Measurements from ENCODE around the gene FNDC3A. TPM values are rescaled to one million over a fixed set of nuclear protein-coding genes. Genes with fewer than 3 reads are reported as not detected.

The FNDC3A gene
- total RNA-seq, 1 experiment from 2014 or later = 34.3 TPM

DNA sequence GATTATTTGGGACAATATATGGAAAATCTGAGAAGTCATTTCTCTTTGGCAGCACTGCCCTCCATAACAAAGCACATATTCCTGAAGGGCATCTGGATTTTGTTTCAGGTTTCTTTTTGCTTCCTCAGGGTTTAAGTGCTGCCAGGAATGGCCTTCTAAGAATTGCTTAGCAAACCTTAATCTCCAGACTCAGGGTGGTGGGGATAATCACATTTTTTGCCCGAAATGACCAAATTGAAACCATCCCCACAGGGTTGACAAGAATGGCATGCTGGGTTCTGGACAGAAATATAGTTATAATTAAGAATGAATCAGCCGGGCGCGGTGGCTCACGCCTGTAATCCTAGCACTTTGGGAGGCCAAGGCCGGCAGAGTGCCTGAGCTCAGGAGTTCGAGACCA lies 265.6 kb downstream of the FNDC3A start:
- ChIA-PET CTCF (no interaction called here), POLR2A (ENCODE audit: unreplicated experiment) (no interaction called here)
- no peak for DNase-seq
- H3K4me3 ChIP-seq = no peak overlapping the region
- 0 out of 2 replicates have a peak, but pooled peaks cover 11% of the 10 kb centered on the region for H3F3A ChIP-seq (ENCODE audit: insufficient read depth, low read depth)
- H3K79me2 ChIP-seq (ENCODE audit: low read depth) = no peaks in the 10 kb centered on the region
- H3K9me3 ChIP-seq (ENCODE audit: insufficient read depth, low read depth) = no peaks in the 10 kb centered on the region
- TF ChIP-seq, protein P1, sequence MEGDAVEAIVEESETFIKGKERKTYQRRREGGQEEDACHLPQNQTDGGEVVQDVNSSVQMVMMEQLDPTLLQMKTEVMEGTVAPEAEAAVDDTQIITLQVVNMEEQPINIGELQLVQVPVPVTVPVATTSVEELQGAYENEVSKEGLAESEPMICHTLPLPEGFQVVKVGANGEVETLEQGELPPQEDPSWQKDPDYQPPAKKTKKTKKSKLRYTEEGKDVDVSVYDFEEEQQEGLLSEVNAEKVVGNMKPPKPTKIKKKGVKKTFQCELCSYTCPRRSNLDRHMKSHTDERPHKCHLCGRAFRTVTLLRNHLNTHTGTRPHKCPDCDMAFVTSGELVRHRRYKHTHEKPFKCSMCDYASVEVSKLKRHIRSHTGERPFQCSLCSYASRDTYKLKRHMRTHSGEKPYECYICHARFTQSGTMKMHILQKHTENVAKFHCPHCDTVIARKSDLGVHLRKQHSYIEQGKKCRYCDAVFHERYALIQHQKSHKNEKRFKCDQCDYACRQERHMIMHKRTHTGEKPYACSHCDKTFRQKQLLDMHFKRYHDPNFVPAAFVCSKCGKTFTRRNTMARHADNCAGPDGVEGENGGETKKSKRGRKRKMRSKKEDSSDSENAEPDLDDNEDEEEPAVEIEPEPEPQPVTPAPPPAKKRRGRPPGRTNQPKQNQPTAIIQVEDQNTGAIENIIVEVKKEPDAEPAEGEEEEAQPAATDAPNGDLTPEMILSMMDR (conservative IDR thresholded peaks at IDR 0.05) = no peak
- no peak for TF ChIP-seq EZH2 (IDR thresholded peaks at IDR 0.05; ENCODE audit: low read depth)
- peaks cover 8% of the 10 kb centered on the region; the same call in 1 of the 2 replicates for H3K4me1 ChIP-seq (replicated peaks; ENCODE audit: insufficient read depth)
- intact Hi-C loops (cut with micrococcal nuclease; ENCODE audit: unreplicated experiment) = no loop called here
- no peak overlapping the region for H3K4me2 ChIP-seq
- BruUV-seq (replicated peaks) = no TSS peak
- peaks cover 58% of the 10 kb centered on the region for H3K27me3 ChIP-seq (ENCODE audit: insufficient read depth, low read depth)
- H3K27ac ChIP-seq = no peak overlapping the region
- H3K36me3 ChIP-seq (ENCODE audit: low read depth) = no peaks in the 10 kb centered on the region
- no peak overlapping the region for H2AFZ ChIP-seq
- no peaks in the 10 kb centered on the region for H4K20me1 ChIP-seq (ENCODE audit: insufficient read depth)
- H3K9me2 ChIP-seq (ENCODE audit: insufficient read depth) = no peaks in the 10 kb centered on the region

DNA sequence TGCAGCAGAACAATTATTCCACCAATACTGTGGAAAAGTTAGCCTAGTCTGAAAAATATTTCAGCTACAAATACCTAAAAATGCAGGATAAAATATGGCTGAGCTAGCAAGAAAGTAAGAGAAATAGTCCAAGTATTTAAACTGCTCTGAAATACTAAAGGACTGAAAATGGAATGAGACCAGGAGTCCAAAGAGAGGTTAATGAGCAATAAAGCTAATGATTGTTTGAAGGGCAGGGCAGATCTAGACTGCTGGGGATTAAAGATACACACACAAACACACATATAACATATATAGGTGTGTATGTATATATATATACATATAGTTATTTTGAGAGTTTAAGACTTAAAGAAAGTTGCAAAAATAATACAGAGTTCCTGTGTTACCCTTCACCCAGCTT lies 269.4 kb downstream of the FNDC3A start:
- TF ChIP-seq, protein P1 (conservative IDR thresholded peaks at IDR 0.05) = no peak
- TF ChIP-seq EZH2 (IDR thresholded peaks at IDR 0.05; ENCODE audit: low read depth) = no peak
- Histone ChIP-seq H3K9me2 (ENCODE audit: insufficient read depth) (no peaks in the 10 kb centered on the region), H3K27ac (no peak overlapping the region), H3K27me3 (ENCODE audit: insufficient read depth, low read depth) (peaks cover 53% of the 10 kb centered on the region), H3F3A (ENCODE audit: insufficient read depth, low read depth) (0 out of 2 replicates have a peak, but pooled peaks cover 2% of the 10 kb centered on the region), H2AFZ (no peak overlapping the region), H3K9me3 (ENCODE audit: insufficient read depth, low read depth) (no peaks in the 10 kb centered on the region), H4K20me1 (ENCODE audit: insufficient read depth) (no peaks in the 10 kb centered on the region), H3K4me2 (no peak overlapping the region), H3K36me3 (ENCODE audit: low read depth) (no peaks in the 10 kb centered on the region), H3K79me2 (ENCODE audit: low read depth) (peaks cover 4% of the 10 kb centered on the region; the same call in 1 of the 2 replicates), H3K4me3 (no peak overlapping the region), H3K4me1 (replicated peaks; ENCODE audit: insufficient read depth) (peaks cover 13% of the 10 kb centered on the region)
- CTCF ChIA-PET = no interaction called here
- DNase-seq = no peak
- BruUV-seq (replicated peaks) = no TSS peak
- POLR2A ChIA-PET (ENCODE audit: unreplicated experiment) = interaction anchor here (0.6 kb wide), 2 partner anchors 29 to 879 kb away, joined by 3 to 4 read pairs; no protein-coding TSS in a partner anchor
- intact Hi-C loops (cut with micrococcal nuclease; ENCODE audit: unreplicated experiment) = loop anchor here (5.0 kb wide), 2 partner anchors 197 to 268 kb away; partner anchors contain the start of genes CAB39L, FNDC3A and SETDB2

DNA sequence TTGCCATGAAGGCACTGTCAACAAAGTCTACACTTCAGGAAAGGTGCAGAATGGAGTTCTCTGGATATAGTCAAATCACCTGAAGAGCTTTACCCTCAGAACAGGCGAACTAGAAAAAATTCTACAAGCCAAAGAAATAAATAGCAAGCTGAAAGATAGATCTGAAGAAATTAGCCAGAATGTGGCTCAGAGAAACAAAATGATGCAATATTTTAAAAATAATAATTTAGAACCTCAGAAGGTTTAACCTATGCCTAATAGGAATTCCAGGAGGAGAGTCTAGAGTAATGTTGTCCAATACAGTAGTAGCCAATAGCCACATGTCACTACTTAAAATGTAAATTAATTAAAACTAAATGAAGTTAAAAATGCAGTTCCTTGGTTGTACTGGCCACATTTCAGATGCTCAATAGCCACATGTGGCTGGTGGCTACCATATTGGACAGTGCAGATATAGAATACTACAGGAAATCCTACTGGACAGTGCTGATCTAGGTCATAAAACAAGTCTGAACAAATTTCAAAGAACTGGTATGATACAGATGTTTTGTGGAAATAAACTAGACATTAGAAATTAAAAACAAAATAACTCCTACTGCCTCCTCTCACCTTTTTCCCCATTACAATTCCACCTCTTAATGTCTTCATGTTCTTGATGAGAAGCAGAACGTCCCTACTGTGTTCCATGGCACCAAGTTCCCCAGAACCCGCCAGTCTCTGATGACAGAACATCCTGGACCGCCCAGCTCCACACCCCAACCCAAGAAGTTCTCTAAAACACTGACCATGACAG lies 271.3 kb downstream of the FNDC3A start:
- Histone ChIP-seq H3K27ac (no peak overlapping the region), H2AFZ (peak overlapping the region; percentile 94)
- CTCF ChIA-PET = no interaction called here

More for the DNA sequence above, 271.3 kb downstream of the FNDC3A start:
- Histone ChIP-seq H3F3A (ENCODE audit: insufficient read depth, low read depth) (0 out of 2 replicates have a peak, but pooled peaks cover 2% of the 10 kb centered on the region), H3K27me3 (ENCODE audit: insufficient read depth, low read depth) (peaks cover 37% of the 10 kb centered on the region), H3K79me2 (ENCODE audit: low read depth) (peaks cover 4% of the 10 kb centered on the region; the same call in 1 of the 2 replicates), H3K9me2 (ENCODE audit: insufficient read depth) (no peaks in the 10 kb centered on the region), H4K20me1 (ENCODE audit: insufficient read depth) (no peaks in the 10 kb centered on the region), H3K4me3 (peak overlapping the region; percentile 76), H3K4me1 (replicated peaks; ENCODE audit: insufficient read depth) (peaks cover 13% of the 10 kb centered on the region), H3K36me3 (ENCODE audit: low read depth) (no peaks in the 10 kb centered on the region), H3K9me3 (ENCODE audit: insufficient read depth, low read depth) (no peaks in the 10 kb centered on the region), H3K4me2 (peak overlapping the region; percentile 89)
- POLR2A ChIA-PET (ENCODE audit: unreplicated experiment) = interaction anchor here (0.6 to 0.9 kb wide), 3 partner anchors 134 to 219 kb away, joined by 3 to 6 read pairs (median 3); no protein-coding TSS in a partner anchor
- intact Hi-C loops (cut with micrococcal nuclease; ENCODE audit: unreplicated experiment) = loop anchor here (5.0 kb wide), 2 partner anchors 195 to 270 kb away; partner anchors contain the start of genes CAB39L, FNDC3A and SETDB2
- no peak for DNase-seq
- BruUV-seq (replicated peaks) = TSS peak; percentile 86
- TF ChIP-seq, protein P1 (conservative IDR thresholded peaks at IDR 0.05) = no peak
- TF ChIP-seq EZH2 (IDR thresholded peaks at IDR 0.05; ENCODE audit: low read depth) = no peak

Measured in PC-9 (cell line).